WTC11 (cell line): ENCODE measurements around the gene COL11A1. TPM values are rescaled to one million over a fixed set of nuclear protein-coding genes. Genes with fewer than 3 reads are reported as not detected.
"Not testable (repeated sequence)": the region's sequence is repeated elsewhere in the genome, so short reads cannot be mapped to it uniquely, and the experiment has no call there.

Experiments used
- ATAC-seq: fragments of 200-7000 bp; cut with Tn5 transposase; 2 replicates; pipeline ENCODE4 v1.10.0; 2021; ENCODE audit warnings: mild to moderate bottlenecking, moderate library complexity
- CTCF ChIA-PET: fragments of 300-600 bp; sonication (Branson Sonifier 250); formaldehyde crosslinking; loops from one replicate; lab custom pipeline; 2021; ENCODE audit warnings: antibody characterized with exemption; lab: Charles Lee
- POLR2A ChIA-PET: fragments of 350-600 bp; sonication (Branson Sonifier 250); formaldehyde crosslinking; loops from one replicate; lab custom pipeline; 2021; ENCODE audit warnings: antibody characterized with exemption; lab: Charles Lee
- DNase-seq: peaks from one replicate; pipeline ENCODE4 v3.0.0; 2021; ENCODE audit warnings: low spot score
- H3K27ac Mint-ChIP-seq: 2 replicates; pipeline ENCODE4 v1.8.0; 2021; ENCODE audit warnings: mixed read lengths
- H3K27me3 Mint-ChIP-seq: 2 replicates; pipeline ENCODE4 v1.8.0; 2021; ENCODE audit warnings: low read depth, mild to moderate bottlenecking, moderate library complexity, mixed read lengths
- H3K36me3 Mint-ChIP-seq: 2 replicates; pipeline ENCODE4 v1.8.0; 2021; ENCODE audit warnings: mixed read lengths
- H3K4me1 Mint-ChIP-seq: 2 replicates; pipeline ENCODE4 v1.8.0; 2022; ENCODE audit warnings: mixed read lengths
- H3K4me3 Mint-ChIP-seq: 2 replicates; pipeline ENCODE4 v1.8.0; 2021; ENCODE audit warnings: mild to moderate bottlenecking, moderate library complexity, mixed read lengths
- H3K9me3 Mint-ChIP-seq: 2 replicates; pipeline ENCODE4 v1.8.0; 2021; ENCODE audit warnings: mixed read lengths
- AR ChIP-seq: fragments of 250-450 bp; sonication (Bioruptor Pico); IDR thresholded peaks from 2 replicates; pipeline ENCODE4 v1.9.0; 2021; ENCODE audit warnings: mild to moderate bottlenecking
- ATF3 ChIP-seq: sonication (generic); formaldehyde crosslinking; conservative IDR thresholded peaks from 2 replicates; pipeline ENCODE4 v1.8.1; 2022; ENCODE audit warnings: mild to moderate bottlenecking, missing genetic modification reagents
- ATF6 ChIP-seq: sonication (generic); formaldehyde crosslinking; IDR thresholded peaks from 2 replicates; pipeline ENCODE4 v1.8.1; 2023; ENCODE audit warnings: mild to moderate bottlenecking, missing genetic modification reagents
- ESRRA ChIP-seq: sonication (generic); formaldehyde crosslinking; IDR thresholded peaks from 2 replicates; pipeline ENCODE4 v1.8.1; 2022; ENCODE audit warnings: mild to moderate bottlenecking, missing genetic modification reagents, borderline replicate concordance
- FOXK1 ChIP-seq: sonication (generic); formaldehyde crosslinking; IDR thresholded peaks from 2 replicates; pipeline ENCODE4 v1.8.0; 2022; ENCODE audit warnings: mild to moderate bottlenecking, moderate library complexity, missing genetic modification reagents
- FOXP1 ChIP-seq: sonication (generic); formaldehyde crosslinking; IDR thresholded peaks from 2 replicates; pipeline ENCODE4 v1.8.0; 2022; ENCODE audit warnings: missing genetic modification reagents, mild to moderate bottlenecking, moderate library complexity, borderline replicate concordance
- FOXP4 ChIP-seq: sonication (generic); formaldehyde crosslinking; IDR thresholded peaks from 2 replicates; pipeline ENCODE4 v1.8.0; 2022; ENCODE audit warnings: mild to moderate bottlenecking, missing genetic modification reagents
- GTF2I ChIP-seq: fragments of 250-450 bp; sonication (Bioruptor Pico); conservative IDR thresholded peaks from 2 replicates; pipeline ENCODE4 v1.4.0; 2021; ENCODE audit warnings: mild to moderate bottlenecking
- NR2C2 ChIP-seq: sonication (generic); formaldehyde crosslinking; IDR thresholded peaks from 2 replicates; pipeline ENCODE4 v1.8.0; 2022; ENCODE audit warnings: mild to moderate bottlenecking, missing genetic modification reagents
- SMAD4 ChIP-seq: sonication (generic); formaldehyde crosslinking; IDR thresholded peaks from 2 replicates; pipeline ENCODE4 v1.8.0; 2022; ENCODE audit warnings: mild to moderate bottlenecking, missing genetic modification reagents
- ZBTB21 ChIP-seq: sonication (generic); formaldehyde crosslinking; IDR thresholded peaks from 2 replicates; pipeline ENCODE4 v1.8.1; 2023; ENCODE audit warnings: mild to moderate bottlenecking, missing genetic modification reagents, borderline replicate concordance
- ZNF396 ChIP-seq: fragments of 250-450 bp; sonication (Bioruptor Pico); IDR thresholded peaks from 2 replicates; pipeline ENCODE4 v1.8.0; 2021; ENCODE audit warnings: mild to moderate bottlenecking, moderate library complexity, borderline replicate concordance
- total RNA-seq: library from RNA; stranded (reverse); gene quantifications from 3 replicates; pipeline ENCODE4 v1.2.3, GENCODE V29; 2021

COL11A1 gene
- total RNA-seq, 1 experiment from 2014 or later: 13.1 TPM

- TF ChIP-seq FOXP4 (CRISPR knock-in tag): no peak
- TF ChIP-seq ESRRA (CRISPR knock-in tag): no peak
- no peak for TF ChIP-seq NR2C2 (CRISPR knock-in tag)
- TF ChIP-seq SMAD4 (CRISPR knock-in tag): no peak
- TF ChIP-seq ATF6 (CRISPR knock-in tag): no peak
- TF ChIP-seq AR (CRISPR knock-in tag): no peak
- TF ChIP-seq GTF2I (CRISPR knock-in tag): no peak
- TF ChIP-seq ZBTB21 (CRISPR knock-in tag): no peak
- no peak for TF ChIP-seq ATF3
Observed at GRCh38 chr1:103129255-103129654, 20.9 kb upstream of the COL11A1 start (continued).

GRCh38 chr1:103128256-103128655 lies 19.9 kb upstream of the COL11A1 start:
- H3K9me3 Mint-ChIP-seq, POLR2A ChIA-PET, H3K27me3 Mint-ChIP-seq, H3K27ac Mint-ChIP-seq, H3K4me3 Mint-ChIP-seq, CTCF ChIA-PET, DNase-seq, H3K4me1 Mint-ChIP-seq, H3K36me3 Mint-ChIP-seq, ATAC-seq: not testable (repeated sequence)

- Mint-ChIP-seq H3K36me3 (no peaks in the 10 kb centered on the region), H3K27ac (no peak overlapping the region), H3K9me3 (peaks cover 4% of the 10 kb centered on the region; the same call in 1 of the 2 replicates), H3K4me3 (no peak overlapping the region), H3K4me1 (no peaks in the 10 kb centered on the region), H3K27me3 (no peaks in the 10 kb centered on the region)
- TF ChIP-seq ZNF396 (CRISPR knock-in tag) (no peak), FOXK1 (CRISPR knock-in tag) (no peak)
- ChIA-PET POLR2A (interaction anchor here (0.6 kb wide), 1 partner anchor 1835 kb away, joined by 3 read pairs; no protein-coding TSS in a partner anchor), CTCF (no interaction called here)
- DNase-seq: no peak
- ATAC-seq: no peak
Observed at GRCh38 chr1:103125219-103125618, 16.9 kb upstream of the COL11A1 start.

GRCh38 chr1:103122983-103123720 lies 14.8 kb upstream of the COL11A1 start:
- Mint-ChIP-seq H3K4me1 (no peaks in the 10 kb centered on the region), H3K9me3 (peaks cover 6% of the 10 kb centered on the region; the same call in 1 of the 2 replicates), H3K27ac (no peak overlapping the region), H3K4me3 (no peak overlapping the region), H3K27me3 (no peaks in the 10 kb centered on the region), H3K36me3 (no peaks in the 10 kb centered on the region)
- TF ChIP-seq FOXP1 (CRISPR knock-in tag): no peak
- DNase-seq (no peak), ATAC-seq (no peak)
- POLR2A ChIA-PET: no interaction called here
- CTCF ChIA-PET: interaction anchor here (0.6 to 0.9 kb wide), 2 partner anchors 76 to 338 kb away, joined by 3 to 4 read pairs; no protein-coding TSS in a partner anchor
